ENCODE measurements around the gene BICC1.

GRCh38 chr10:58725901-58726300 lies 213.2 kb downstream of the BICC1 start:
- TF ChIP-seq POLR2A (IDR thresholded peaks at IDR 0.05), result no peak
- TF ChIP-seq POLR2AphosphoS5 (IDR thresholded peaks at IDR 0.05), result no peak
- no peak for TF ChIP-seq EP300 (IDR thresholded peaks at IDR 0.05)
